Liver (tissue), 9 donors: ENCODE data around the gene CREBBP. TPM values are rescaled to one million over a fixed set of nuclear protein-coding genes. Genes with fewer than 3 reads are reported as not detected.

Experiments used
- DNase-seq: peaks from one replicate; pipeline ENCODE4 v3.0.0-alpha.2; 2017; ENCODE audit warnings: low spot score
- H3K27ac ChIP-seq, 2 donors: one replicate each; pipeline ENCODE4 v1.7.0; 2013; ENCODE audit warnings: inconsistent platforms in 2 of 2, low read length in 2 of 2, control low read depth in 1 of 2, low read depth in 1 of 2, mild to moderate bottlenecking in 1 of 2
- H3K27me3 ChIP-seq, 4 donors: one replicate each; pipeline versions ENCODE4 v1.6.1 to v1.7.0; 2013; ENCODE audit warnings: low read length in 3 of 4, inconsistent platforms in 1 of 4, mild to moderate bottlenecking in 1 of 4, moderate library complexity in 1 of 4; ENCODE audit not compliant: control insufficient read depth in 4 of 4, insufficient read depth in 4 of 4
- H3K36me3 ChIP-seq, 4 donors: one replicate each; pipeline versions ENCODE4 v1.6.1 to v1.7.0; 2013; ENCODE audit warnings: low read length in 3 of 4, mild to moderate bottlenecking in 3 of 4, low read depth in 1 of 4, moderate library complexity in 1 of 4; ENCODE audit not compliant: control insufficient read depth in 4 of 4, insufficient read depth in 3 of 4
- H3K4me1 ChIP-seq, 4 donors: one replicate each; pipeline versions ENCODE4 v1.6.1 to v1.7.0; 2013; ENCODE audit warnings: low read length in 3 of 4, mild to moderate bottlenecking in 3 of 4, moderate library complexity in 1 of 4; ENCODE audit not compliant: control insufficient read depth in 4 of 4, insufficient read depth in 4 of 4
- H3K4me3 ChIP-seq, 3 donors: one replicate each; pipeline versions ENCODE4 v1.6.1 to v1.7.0; 2013; ENCODE audit warnings: low read length in 3 of 3, control low read depth in 1 of 3, low read depth in 1 of 3, mild to moderate bottlenecking in 1 of 3
- H3K9ac ChIP-seq, 2 donors: one replicate each; pipeline ENCODE4 v1.7.0; 2013; ENCODE audit warnings: low read length in 2 of 2, mild to moderate bottlenecking in 2 of 2, moderate library complexity in 2 of 2, control low read depth in 1 of 2, low read depth in 1 of 2
- H3K9me3 ChIP-seq, 4 donors: one replicate each; pipeline versions ENCODE4 v1.6.1 to v1.7.0; 2013; ENCODE audit warnings: low read length in 3 of 4; ENCODE audit not compliant: control insufficient read depth in 4 of 4
- EGR1 ChIP-seq, 2 donors: IDR thresholded peaks; 2 replicates each; pipeline ENCODE4 v1.6.1; 2016 to 2018; ENCODE audit warnings: antibody characterized with exemption in 2 of 2, low read depth in 2 of 2
- FOXA2 ChIP-seq: IDR thresholded peaks from 2 replicates; pipeline ENCODE4 v1.6.1; 2016; ENCODE audit warnings: antibody characterized with exemption
- HNF4A ChIP-seq, 2 donors: conservative IDR thresholded peaks; 2 replicates each; pipeline ENCODE4 v1.6.1; 2016; ENCODE audit warnings: antibody characterized with exemption in 2 of 2, mild to moderate bottlenecking in 2 of 2
- HNF4G ChIP-seq: IDR thresholded peaks from 2 replicates; pipeline ENCODE4 v1.6.1; 2016; ENCODE audit warnings: antibody characterized with exemption
- JUND ChIP-seq, 2 donors: IDR thresholded peaks; 2 replicates each; pipeline ENCODE4 v1.6.1; 2016; ENCODE audit warnings: antibody characterized with exemption in 2 of 2
- NR2F2 ChIP-seq: IDR thresholded peaks from 2 replicates; pipeline ENCODE4 v1.6.1; 2016; ENCODE audit warnings: antibody characterized with exemption
- RAD21 ChIP-seq, 2 donors: IDR thresholded peaks; 2 replicates each; pipeline ENCODE4 v1.6.1; 2016; ENCODE audit warnings: antibody characterized with exemption in 2 of 2, mild to moderate bottlenecking in 2 of 2
- RXRA ChIP-seq, 2 donors: IDR thresholded peaks; 2 replicates each; pipeline ENCODE4 v1.6.1; 2017 to 2018; ENCODE audit warnings: antibody characterized with exemption in 2 of 2, mild to moderate bottlenecking in 1 of 2
- SP1 ChIP-seq: IDR thresholded peaks from 2 replicates; pipeline ENCODE4 v1.6.1; 2018; ENCODE audit warnings: antibody characterized with exemption, mild to moderate bottlenecking
- YY1 ChIP-seq: IDR thresholded peaks from 2 replicates; pipeline ENCODE4 v1.6.1; 2016; ENCODE audit warnings: antibody characterized with exemption, mild to moderate bottlenecking
- WGBS: extraction: QIAGEN DNeasy Blood & Tissue Kit; methylation state at CpG from one replicate; pipeline ENCODE4 v1.1.7; 2013; 5-methylcytosine and 5-hydroxymethylcytosine counted together
- polyA plus RNA-seq, 2 donors: library from polyadenylated mRNA; stranded (reverse) in 1 of 2; unstranded in 1 of 2; fragments of 200-250 nt in 1 of 2; fragments of >200 nt in 1 of 2; fragmentation: Nextera tagmentation in 1 of 2; extraction: Ambion mirVana in 1 of 2; gene quantifications; one replicate each; pipeline versions ENCODE4 v1.2.1 to v1.2.3, GENCODE V29; 2013 to 2015
- total RNA-seq, 2 donors: library from RNA; depleted of rRNA; stranded (reverse); fragments of >200 nt; gene quantifications; one replicate each; pipeline ENCODE4 v1.2.3, GENCODE V29; 2014
- TF ChIP-seq, protein P1 (sequence below): IDR thresholded peaks from 2 replicates; pipeline ENCODE4 v1.6.1; 2016; ENCODE audit warnings: antibody characterized with exemption, mild to moderate bottlenecking
- TF ChIP-seq, protein P2 (sequence below): fragments of 150-350 bp; IDR thresholded peaks from 2 replicates; pipeline ENCODE4 v1.5.1; 2017; ENCODE audit warnings: improper control_type of control experiment, low read depth, low read length; ENCODE audit not compliant: missing input control
- TF ChIP-seq, protein P3 (sequence below): IDR thresholded peaks from 2 replicates; pipeline ENCODE4 v1.6.1; 2016; ENCODE audit warnings: antibody characterized with exemption
- TF ChIP-seq, protein P4 (sequence below): IDR thresholded peaks from 2 replicates; pipeline ENCODE4 v1.6.1; 2016; ENCODE audit warnings: antibody characterized with exemption
- TF ChIP-seq, protein P5 (sequence below): IDR thresholded peaks from 2 replicates; pipeline ENCODE4 v1.6.1; 2016; ENCODE audit warnings: antibody characterized with exemption
- donor health status: healthy.
- donor health status: healthy.
- donor health status: healthy.
- donor health status: healthy.
- donor health status: healthy.

Gene CREBBP
- total and polyA plus RNA-seq, 4 donors = 7.0 to 25.8 (median 19.5) TPM

DNA sequence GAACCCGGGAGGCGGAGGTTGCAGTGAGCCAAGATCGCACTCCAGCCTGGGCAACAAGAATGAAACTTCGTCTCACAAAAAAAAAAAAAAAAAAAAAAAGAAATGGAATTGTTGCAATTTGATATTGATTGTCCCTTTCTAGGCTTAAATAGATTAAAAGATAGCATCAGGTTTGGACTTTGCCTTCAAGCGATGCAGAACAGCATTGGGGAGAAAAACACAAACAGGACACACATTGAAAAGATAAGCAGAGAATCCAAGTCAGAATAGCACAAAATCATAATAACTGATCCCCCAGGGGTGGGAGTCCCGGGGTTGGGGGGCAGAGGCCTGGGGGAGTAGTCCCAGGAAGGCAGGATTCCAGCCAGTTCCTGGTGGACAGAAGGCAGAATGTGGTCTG lies 3.9 kb upstream of the CREBBP start:
- Histone ChIP-seq H3K4me3 (no peak overlapping the region), H3K36me3 (no peaks in the 10 kb centered on the region), H3K27ac (peak overlapping the region; percentile 1 to 50), H3K4me1 (peaks cover 3 to 15% (median 9%) of the 10 kb centered on the region in 4 donors), H3K9me3 (no peaks in the 10 kb centered on the region), H3K27me3 (no peaks in the 10 kb centered on the region), H3K9ac (no peak overlapping the region)
- TF ChIP-seq, protein P1, sequence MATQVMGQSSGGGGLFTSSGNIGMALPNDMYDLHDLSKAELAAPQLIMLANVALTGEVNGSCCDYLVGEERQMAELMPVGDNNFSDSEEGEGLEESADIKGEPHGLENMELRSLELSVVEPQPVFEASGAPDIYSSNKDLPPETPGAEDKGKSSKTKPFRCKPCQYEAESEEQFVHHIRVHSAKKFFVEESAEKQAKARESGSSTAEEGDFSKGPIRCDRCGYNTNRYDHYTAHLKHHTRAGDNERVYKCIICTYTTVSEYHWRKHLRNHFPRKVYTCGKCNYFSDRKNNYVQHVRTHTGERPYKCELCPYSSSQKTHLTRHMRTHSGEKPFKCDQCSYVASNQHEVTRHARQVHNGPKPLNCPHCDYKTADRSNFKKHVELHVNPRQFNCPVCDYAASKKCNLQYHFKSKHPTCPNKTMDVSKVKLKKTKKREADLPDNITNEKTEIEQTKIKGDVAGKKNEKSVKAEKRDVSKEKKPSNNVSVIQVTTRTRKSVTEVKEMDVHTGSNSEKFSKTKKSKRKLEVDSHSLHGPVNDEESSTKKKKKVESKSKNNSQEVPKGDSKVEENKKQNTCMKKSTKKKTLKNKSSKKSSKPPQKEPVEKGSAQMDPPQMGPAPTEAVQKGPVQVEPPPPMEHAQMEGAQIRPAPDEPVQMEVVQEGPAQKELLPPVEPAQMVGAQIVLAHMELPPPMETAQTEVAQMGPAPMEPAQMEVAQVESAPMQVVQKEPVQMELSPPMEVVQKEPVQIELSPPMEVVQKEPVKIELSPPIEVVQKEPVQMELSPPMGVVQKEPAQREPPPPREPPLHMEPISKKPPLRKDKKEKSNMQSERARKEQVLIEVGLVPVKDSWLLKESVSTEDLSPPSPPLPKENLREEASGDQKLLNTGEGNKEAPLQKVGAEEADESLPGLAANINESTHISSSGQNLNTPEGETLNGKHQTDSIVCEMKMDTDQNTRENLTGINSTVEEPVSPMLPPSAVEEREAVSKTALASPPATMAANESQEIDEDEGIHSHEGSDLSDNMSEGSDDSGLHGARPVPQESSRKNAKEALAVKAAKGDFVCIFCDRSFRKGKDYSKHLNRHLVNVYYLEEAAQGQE = peak; percentile 16
- TF ChIP-seq RAD21 (IDR thresholded peaks at IDR 0.05) (peak; percentile 23 to 30), HNF4G (peak; percentile 75), HNF4A (conservative IDR thresholded peaks at IDR 0.05) (peak; percentile 87), FOXA2 (no peak), JUND (IDR thresholded peaks at IDR 0.05) (no peak), EGR1 (IDR thresholded peaks at IDR 0.05; ENCODE audit: low read depth in 2 of 2) (no peak), NR2F2 (no peak), YY1 (peak; percentile 41), SP1 (peak; percentile 89), RXRA (IDR thresholded peaks at IDR 0.05) (peak; percentile 16 to 36)
- TF ChIP-seq, protein P2, sequence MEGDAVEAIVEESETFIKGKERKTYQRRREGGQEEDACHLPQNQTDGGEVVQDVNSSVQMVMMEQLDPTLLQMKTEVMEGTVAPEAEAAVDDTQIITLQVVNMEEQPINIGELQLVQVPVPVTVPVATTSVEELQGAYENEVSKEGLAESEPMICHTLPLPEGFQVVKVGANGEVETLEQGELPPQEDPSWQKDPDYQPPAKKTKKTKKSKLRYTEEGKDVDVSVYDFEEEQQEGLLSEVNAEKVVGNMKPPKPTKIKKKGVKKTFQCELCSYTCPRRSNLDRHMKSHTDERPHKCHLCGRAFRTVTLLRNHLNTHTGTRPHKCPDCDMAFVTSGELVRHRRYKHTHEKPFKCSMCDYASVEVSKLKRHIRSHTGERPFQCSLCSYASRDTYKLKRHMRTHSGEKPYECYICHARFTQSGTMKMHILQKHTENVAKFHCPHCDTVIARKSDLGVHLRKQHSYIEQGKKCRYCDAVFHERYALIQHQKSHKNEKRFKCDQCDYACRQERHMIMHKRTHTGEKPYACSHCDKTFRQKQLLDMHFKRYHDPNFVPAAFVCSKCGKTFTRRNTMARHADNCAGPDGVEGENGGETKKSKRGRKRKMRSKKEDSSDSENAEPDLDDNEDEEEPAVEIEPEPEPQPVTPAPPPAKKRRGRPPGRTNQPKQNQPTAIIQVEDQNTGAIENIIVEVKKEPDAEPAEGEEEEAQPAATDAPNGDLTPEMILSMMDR = no peak
- TF ChIP-seq, protein P3, sequence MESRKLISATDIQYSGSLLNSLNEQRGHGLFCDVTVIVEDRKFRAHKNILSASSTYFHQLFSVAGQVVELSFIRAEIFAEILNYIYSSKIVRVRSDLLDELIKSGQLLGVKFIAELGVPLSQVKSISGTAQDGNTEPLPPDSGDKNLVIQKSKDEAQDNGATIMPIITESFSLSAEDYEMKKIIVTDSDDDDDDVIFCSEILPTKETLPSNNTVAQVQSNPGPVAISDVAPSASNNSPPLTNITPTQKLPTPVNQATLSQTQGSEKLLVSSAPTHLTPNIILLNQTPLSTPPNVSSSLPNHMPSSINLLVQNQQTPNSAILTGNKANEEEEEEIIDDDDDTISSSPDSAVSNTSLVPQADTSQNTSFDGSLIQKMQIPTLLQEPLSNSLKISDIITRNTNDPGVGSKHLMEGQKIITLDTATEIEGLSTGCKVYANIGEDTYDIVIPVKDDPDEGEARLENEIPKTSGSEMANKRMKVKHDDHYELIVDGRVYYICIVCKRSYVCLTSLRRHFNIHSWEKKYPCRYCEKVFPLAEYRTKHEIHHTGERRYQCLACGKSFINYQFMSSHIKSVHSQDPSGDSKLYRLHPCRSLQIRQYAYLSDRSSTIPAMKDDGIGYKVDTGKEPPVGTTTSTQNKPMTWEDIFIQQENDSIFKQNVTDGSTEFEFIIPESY = no peak
- TF ChIP-seq, protein P4, sequence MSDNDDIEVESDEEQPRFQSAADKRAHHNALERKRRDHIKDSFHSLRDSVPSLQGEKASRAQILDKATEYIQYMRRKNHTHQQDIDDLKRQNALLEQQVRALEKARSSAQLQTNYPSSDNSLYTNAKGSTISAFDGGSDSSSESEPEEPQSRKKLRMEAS = no peak
- TF ChIP-seq, protein P5, sequence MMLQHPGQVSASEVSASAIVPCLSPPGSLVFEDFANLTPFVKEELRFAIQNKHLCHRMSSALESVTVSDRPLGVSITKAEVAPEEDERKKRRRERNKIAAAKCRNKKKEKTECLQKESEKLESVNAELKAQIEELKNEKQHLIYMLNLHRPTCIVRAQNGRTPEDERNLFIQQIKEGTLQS = no peak
- DNase-seq = no peak
- 41% methylated on average over 6 of the region's 6 CpGs for WGBS

DNA sequence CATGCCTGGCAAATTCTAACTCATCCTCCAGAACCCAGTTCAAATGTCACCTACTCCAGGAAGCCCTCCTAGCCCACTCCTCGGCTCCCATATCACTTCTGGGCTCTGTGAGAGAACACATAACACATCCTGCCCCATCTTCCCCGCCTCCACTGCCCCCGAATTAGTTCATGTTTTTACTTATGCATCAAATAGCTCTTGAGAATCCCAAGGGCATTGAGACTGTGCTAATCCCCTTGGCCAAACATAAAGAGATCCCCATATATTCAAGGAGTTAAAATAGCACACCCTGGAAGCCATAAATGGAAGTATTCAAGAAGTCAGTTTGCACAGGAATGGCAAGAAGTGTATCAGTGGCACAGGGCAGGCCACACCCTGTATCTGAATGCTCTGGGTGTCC lies 2.0 kb upstream of the CREBBP start:
- WGBS = 93% methylated on average over 3 of the region's 3 CpGs
- no peak overlapping the region for H3K9ac ChIP-seq
- no peak for DNase-seq
- peaks cover 4 to 31% (median 23%) of the 10 kb centered on the region in 4 donors for H3K4me1 ChIP-seq
- no peaks in the 10 kb centered on the region for H3K27me3 ChIP-seq
- H3K4me3 ChIP-seq = no peak overlapping the region
- no peak for TF ChIP-seq FOXA2
- no peaks in the 10 kb centered on the region for H3K9me3 ChIP-seq
- H3K36me3 ChIP-seq = no peaks in the 10 kb centered on the region
- H3K27ac ChIP-seq = no peak overlapping the region
